SK-N-SH treated with all-trans-retinoic acid at 6 μM for 48 hours (cell line): ENCODE data around the gene PLEKHN1.
"Not testable (repeated sequence)": the region's sequence is repeated elsewhere in the genome, so short reads cannot be mapped to it uniquely, and the experiment has no call there.

Experiments
- ATAC-seq: fragments of 200-7000 bp; cut with Tn5 transposase; 3 replicates; pipeline ENCODE4 v1.9.1; 2020; ENCODE audit warnings: mild to moderate bottlenecking, moderate library complexity
- ARNTL ChIP-seq: fragments of 450-650 bp; formaldehyde crosslinking; IDR thresholded peaks from 2 replicates; pipeline ENCODE4 v1.5.0; 2020; ENCODE audit warnings: low read depth, mild to moderate bottlenecking, moderate library complexity, borderline replicate concordance
- ESRRG ChIP-seq: fragments of 250-450 bp; sonication (Bioruptor Pico); IDR thresholded peaks from 2 replicates; pipeline ENCODE4 v1.6.1; 2021; ENCODE audit warnings: mild to moderate bottlenecking
- GLIS3 ChIP-seq: fragments of 250-450 bp; sonication (Bioruptor Pico); IDR thresholded peaks from 2 replicates; pipeline ENCODE4 v1.5.0; 2020; ENCODE audit warnings: mild to moderate bottlenecking, moderate library complexity
- PPARA ChIP-seq: fragments of 250-450 bp; sonication (Bioruptor Pico); IDR thresholded peaks from 2 replicates; pipeline ENCODE4 v1.5.0; 2020; ENCODE audit warnings: mild to moderate bottlenecking, borderline replicate concordance
- RARB ChIP-seq: fragments of 250-450 bp; sonication (Bioruptor Pico); IDR thresholded peaks from 2 replicates; pipeline ENCODE4 v1.8.0; 2021; ENCODE audit warnings: mild to moderate bottlenecking, moderate library complexity
- SNAI2 ChIP-seq: fragments of 250-450 bp; sonication (Bioruptor Pico); IDR thresholded peaks from 2 replicates; pipeline ENCODE4 v1.5.0; 2020; ENCODE audit warnings: mild to moderate bottlenecking, moderate library complexity
- TCF4 ChIP-seq: fragments of 250-450 bp; sonication (Bioruptor Pico); IDR thresholded peaks from 2 replicates; pipeline ENCODE4 v1.8.0; 2021; ENCODE audit warnings: mild to moderate bottlenecking, moderate library complexity, borderline replicate concordance
- TOX ChIP-seq: fragments of 250-450 bp; sonication (Bioruptor Pico); IDR thresholded peaks from 2 replicates; pipeline ENCODE4 v1.8.0; 2021; ENCODE audit warnings: mild to moderate bottlenecking, moderate library complexity, borderline replicate concordance
- ZC3H10 ChIP-seq: fragments of 250-450 bp; sonication (Bioruptor Pico); IDR thresholded peaks from 2 replicates; pipeline ENCODE4 v1.5.1; 2021; ENCODE audit warnings: mild to moderate bottlenecking, moderate library complexity
- ZFP3 ChIP-seq: fragments of 250-450 bp; sonication (Bioruptor Pico); IDR thresholded peaks from 2 replicates; pipeline ENCODE4 v1.5.0; 2020; ENCODE audit warnings: mild to moderate bottlenecking, moderate library complexity
- ZFP30 ChIP-seq: fragments of 450-650 bp; formaldehyde crosslinking; IDR thresholded peaks from 2 replicates; pipeline ENCODE4 v1.5.0; 2022; ENCODE audit warnings: mild to moderate bottlenecking, moderate library complexity
- ZNF565 ChIP-seq: fragments of 450-650 bp; formaldehyde crosslinking; conservative IDR thresholded peaks from 2 replicates; pipeline ENCODE4 v1.5.0; 2020; ENCODE audit warnings: low read depth, mild to moderate bottlenecking, moderate library complexity
- TF ChIP-seq, protein P1 (sequence below): fragments of 250-450 bp; sonication (Bioruptor Pico); IDR thresholded peaks from 2 replicates; pipeline ENCODE4 v1.5.0; 2020; ENCODE audit warnings: mild to moderate bottlenecking, moderate library complexity
- TF ChIP-seq, protein P2 (sequence below): fragments of 250-450 bp; sonication (Bioruptor Pico); IDR thresholded peaks from 2 replicates; pipeline ENCODE4 v1.8.0; 2021; ENCODE audit warnings: low read depth, mild to moderate bottlenecking, moderate library complexity, borderline replicate concordance
- TF ChIP-seq, protein P3 (sequence below): fragments of 250-450 bp; sonication (Bioruptor Pico); IDR thresholded peaks from 2 replicates; pipeline ENCODE4 v1.8.0; 2020; ENCODE audit warnings: mild to moderate bottlenecking, moderate library complexity, borderline replicate concordance
- TF ChIP-seq, protein P4 (sequence below): fragments of 250-450 bp; sonication (Bioruptor Pico); IDR thresholded peaks from 2 replicates; pipeline ENCODE4 v1.5.1; 2020; ENCODE audit warnings: low read depth, mild to moderate bottlenecking, moderate library complexity

PLEKHN1 gene

DNA sequence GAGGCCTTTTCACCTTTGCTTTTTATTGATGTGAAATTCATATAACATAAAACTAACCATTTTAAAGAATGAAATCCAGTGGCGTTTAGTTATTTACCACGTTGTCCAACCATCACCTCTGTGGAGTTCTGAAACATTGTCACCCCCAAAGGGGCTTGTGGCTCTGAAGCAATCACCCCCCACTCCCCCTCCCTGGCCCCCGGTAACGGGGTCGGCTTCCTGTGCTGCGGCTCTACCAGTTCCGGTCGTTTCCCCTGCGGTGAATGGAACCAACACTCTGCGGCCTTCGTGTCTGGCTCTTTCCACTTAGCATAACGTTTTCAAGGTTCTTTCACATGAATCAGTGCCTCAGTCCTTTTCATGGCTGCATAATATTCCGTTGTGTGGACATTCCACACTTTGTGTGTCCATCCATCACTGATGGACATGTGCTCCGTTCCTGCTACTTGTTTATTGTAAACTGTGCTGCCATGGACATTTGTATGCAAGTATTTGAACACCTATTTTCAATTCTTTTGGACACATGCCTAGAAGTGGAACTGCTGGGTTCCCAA, 45.2 kb downstream of the PLEKHN1 start:
- ATAC-seq: no peak
- TF ChIP-seq TOX (no peak), ESRRG (CRISPR knock-in tag) (no peak), GLIS3 (no peak)
- TF ChIP-seq, all 23 proteins: peak for 0

DNA sequence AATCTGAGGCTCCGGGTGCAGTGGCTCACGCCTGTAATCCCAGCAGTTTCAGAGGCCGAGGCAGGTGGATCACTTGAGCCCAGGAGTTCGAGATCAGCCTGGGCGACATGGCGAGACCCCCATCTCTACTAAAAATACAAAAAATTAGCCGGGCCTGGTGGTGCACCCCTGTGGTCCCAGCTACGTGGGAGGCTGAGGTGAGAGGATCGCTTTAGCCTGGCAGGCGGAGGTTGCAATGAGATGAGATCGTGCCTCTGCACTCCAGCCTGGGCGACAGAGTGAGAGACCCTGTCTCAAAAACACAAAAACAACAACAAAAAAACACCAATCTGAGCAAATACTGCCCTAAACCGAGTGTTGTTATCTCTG, 46.4 kb downstream of the PLEKHN1 start:
- not testable (repeated sequence) for ATAC-seq

DNA sequence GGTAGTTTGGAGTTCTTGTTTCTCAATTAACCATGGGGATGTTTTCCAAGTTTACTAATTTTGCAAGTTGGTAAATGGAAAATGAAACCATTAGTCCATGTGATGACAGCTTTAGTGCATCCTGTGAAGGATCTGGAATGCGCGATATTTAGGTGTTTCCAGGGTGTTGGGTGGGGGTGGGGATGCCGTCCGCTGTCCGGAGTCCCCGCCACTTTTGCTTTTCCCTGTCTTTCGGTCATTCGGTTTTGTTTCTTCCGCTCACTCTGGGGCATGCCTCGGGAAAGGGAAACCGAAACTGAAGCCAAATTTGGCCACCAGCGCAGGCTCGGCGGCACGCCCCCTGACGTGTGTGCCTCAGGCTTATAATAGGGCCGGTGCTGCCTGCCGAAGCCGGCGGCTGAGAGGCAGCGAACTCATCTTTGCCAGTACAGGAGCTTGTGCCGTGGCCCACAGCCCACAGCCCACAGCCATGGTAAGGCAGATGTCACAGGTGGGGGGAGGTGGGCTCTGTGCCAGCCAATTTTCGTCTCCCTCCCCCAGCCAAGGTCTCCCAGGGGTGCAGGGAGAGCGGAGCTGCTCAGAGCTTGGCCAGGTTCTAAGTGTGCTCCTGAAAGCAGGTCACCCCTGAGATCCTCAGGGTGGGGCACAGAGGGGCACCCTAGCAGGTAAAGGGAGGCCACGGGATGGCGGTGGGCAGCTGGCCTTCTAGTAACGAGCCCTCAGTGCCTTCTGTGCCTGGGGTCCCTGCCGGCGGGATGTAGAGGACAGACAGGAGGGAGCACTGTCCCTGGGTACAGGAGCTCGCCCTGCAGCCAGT, 47.0 kb downstream of the PLEKHN1 start, which contains the start of gene ISG15:
Gene ISG15 (plus strand): TSS at position 393 of the 817 bp plus-strand sequence. CDS start 77 bp downstream, at position 470.
- TF ChIP-seq ZFP3: no peak
- no peak for TF ChIP-seq ZNF565 (CRISPR knock-in tag)
- TF ChIP-seq, protein P1, sequence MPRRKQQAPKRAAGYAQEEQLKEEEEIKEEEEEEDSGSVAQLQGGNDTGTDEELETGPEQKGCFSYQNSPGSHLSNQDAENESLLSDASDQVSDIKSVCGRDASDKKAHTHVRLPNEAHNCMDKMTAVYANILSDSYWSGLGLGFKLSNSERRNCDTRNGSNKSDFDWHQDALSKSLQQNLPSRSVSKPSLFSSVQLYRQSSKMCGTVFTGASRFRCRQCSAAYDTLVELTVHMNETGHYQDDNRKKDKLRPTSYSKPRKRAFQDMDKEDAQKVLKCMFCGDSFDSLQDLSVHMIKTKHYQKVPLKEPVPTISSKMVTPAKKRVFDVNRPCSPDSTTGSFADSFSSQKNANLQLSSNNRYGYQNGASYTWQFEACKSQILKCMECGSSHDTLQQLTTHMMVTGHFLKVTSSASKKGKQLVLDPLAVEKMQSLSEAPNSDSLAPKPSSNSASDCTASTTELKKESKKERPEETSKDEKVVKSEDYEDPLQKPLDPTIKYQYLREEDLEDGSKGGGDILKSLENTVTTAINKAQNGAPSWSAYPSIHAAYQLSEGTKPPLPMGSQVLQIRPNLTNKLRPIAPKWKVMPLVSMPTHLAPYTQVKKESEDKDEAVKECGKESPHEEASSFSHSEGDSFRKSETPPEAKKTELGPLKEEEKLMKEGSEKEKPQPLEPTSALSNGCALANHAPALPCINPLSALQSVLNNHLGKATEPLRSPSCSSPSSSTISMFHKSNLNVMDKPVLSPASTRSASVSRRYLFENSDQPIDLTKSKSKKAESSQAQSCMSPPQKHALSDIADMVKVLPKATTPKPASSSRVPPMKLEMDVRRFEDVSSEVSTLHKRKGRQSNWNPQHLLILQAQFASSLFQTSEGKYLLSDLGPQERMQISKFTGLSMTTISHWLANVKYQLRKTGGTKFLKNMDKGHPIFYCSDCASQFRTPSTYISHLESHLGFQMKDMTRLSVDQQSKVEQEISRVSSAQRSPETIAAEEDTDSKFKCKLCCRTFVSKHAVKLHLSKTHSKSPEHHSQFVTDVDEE (CRISPR knock-in tag): no peak
- TF ChIP-seq ZFP30 (CRISPR knock-in tag): no peak
- TF ChIP-seq, protein P2, sequence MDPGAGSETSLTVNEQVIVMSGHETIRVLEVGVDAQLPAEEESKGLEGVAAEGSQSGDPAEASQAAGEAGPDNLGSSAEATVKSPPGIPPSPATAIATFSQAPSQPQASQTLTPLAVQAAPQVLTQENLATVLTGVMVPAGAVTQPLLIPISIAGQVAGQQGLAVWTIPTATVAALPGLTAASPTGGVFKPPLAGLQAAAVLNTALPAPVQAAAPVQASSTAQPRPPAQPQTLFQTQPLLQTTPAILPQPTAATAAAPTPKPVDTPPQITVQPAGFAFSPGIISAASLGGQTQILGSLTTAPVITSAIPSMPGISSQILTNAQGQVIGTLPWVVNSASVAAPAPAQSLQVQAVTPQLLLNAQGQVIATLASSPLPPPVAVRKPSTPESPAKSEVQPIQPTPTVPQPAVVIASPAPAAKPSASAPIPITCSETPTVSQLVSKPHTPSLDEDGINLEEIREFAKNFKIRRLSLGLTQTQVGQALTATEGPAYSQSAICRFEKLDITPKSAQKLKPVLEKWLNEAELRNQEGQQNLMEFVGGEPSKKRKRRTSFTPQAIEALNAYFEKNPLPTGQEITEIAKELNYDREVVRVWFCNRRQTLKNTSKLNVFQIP: no peak
- no peak for TF ChIP-seq TOX
- TF ChIP-seq, protein P3, sequence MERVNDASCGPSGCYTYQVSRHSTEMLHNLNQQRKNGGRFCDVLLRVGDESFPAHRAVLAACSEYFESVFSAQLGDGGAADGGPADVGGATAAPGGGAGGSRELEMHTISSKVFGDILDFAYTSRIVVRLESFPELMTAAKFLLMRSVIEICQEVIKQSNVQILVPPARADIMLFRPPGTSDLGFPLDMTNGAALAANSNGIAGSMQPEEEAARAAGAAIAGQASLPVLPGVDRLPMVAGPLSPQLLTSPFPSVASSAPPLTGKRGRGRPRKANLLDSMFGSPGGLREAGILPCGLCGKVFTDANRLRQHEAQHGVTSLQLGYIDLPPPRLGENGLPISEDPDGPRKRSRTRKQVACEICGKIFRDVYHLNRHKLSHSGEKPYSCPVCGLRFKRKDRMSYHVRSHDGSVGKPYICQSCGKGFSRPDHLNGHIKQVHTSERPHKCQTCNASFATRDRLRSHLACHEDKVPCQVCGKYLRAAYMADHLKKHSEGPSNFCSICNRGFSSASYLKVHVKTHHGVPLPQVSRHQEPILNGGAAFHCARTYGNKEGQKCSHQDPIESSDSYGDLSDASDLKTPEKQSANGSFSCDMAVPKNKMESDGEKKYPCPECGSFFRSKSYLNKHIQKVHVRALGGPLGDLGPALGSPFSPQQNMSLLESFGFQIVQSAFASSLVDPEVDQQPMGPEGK (CRISPR knock-in tag): no peak
- TF ChIP-seq ARNTL (CRISPR knock-in tag): no peak
- no peak for TF ChIP-seq TCF4 (CRISPR knock-in tag)
- TF ChIP-seq ESRRG (CRISPR knock-in tag): no peak
- TF ChIP-seq PPARA (CRISPR knock-in tag): no peak
- no peak for TF ChIP-seq ZC3H10 (CRISPR knock-in tag)
- no peak for TF ChIP-seq SNAI2 (CRISPR knock-in tag)
- TF ChIP-seq, protein P4, sequence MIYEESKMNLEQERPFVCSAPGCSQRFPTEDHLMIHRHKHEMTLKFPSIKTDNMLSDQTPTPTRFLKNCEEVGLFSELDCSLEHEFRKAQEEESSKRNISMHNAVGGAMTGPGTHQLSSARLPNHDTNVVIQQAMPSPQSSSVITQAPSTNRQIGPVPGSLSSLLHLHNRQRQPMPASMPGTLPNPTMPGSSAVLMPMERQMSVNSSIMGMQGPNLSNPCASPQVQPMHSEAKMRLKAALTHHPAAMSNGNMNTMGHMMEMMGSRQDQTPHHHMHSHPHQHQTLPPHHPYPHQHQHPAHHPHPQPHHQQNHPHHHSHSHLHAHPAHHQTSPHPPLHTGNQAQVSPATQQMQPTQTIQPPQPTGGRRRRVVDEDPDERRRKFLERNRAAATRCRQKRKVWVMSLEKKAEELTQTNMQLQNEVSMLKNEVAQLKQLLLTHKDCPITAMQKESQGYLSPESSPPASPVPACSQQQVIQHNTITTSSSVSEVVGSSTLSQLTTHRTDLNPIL (CRISPR knock-in tag): no peak
- TF ChIP-seq, all 23 proteins: peak for 0

DNA sequence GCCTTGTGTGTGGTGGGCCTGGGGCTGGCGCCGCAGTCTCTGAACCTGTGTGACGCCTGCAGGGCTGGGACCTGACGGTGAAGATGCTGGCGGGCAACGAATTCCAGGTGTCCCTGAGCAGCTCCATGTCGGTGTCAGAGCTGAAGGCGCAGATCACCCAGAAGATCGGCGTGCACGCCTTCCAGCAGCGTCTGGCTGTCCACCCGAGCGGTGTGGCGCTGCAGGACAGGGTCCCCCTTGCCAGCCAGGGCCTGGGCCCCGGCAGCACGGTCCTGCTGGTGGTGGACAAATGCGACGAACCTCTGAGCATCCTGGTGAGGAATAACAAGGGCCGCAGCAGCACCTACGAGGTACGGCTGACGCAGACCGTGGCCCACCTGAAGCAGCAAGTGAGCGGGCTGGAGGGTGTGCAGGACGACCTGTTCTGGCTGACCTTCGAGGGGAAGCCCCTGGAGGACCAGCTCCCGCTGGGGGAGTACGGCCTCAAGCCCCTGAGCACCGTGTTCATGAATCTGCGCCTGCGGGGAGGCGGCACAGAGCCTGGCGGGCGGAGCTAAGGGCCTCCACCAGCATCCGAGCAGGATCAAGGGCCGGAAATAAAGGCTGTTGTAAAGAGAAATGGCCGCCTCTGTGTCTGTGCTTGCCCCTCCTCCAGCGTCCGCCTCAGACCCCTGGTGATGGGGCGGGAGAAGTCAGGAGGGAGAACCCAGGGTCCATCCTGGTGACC, 47.8 kb downstream of the PLEKHN1 start:
- no peak for ATAC-seq
- no peak for TF ChIP-seq RARB
- no peak for TF ChIP-seq SNAI2 (CRISPR knock-in tag)
- TF ChIP-seq, protein P4 (CRISPR knock-in tag): no peak

More for the DNA sequence above, 47.0 kb downstream of the PLEKHN1 start, which contains the start of gene ISG15:
- peak; percentile 94 for ATAC-seq
